ENCODE data around the gene PCGF2.
"Not testable (repeated sequence)": the region's sequence is repeated elsewhere in the genome, so short reads cannot be mapped to it uniquely, and the experiment has no call there.

GRCh38 chr17:38787999-38788398, 39.9 kb upstream of the PCGF2 start:
- TF ChIP-seq CTCF, POLR2A (IDR thresholded peaks at IDR 0.05): not testable (repeated sequence)
